Mucosa of stomach (tissue), 1 donor: ENCODE measurements around the gene ETV7.
"Not testable (repeated sequence)": the region's sequence is repeated elsewhere in the genome, so short reads cannot be mapped to it uniquely, and the experiment has no call there.

ENCODE experiments used
- H3K27me3 ChIP-seq: one replicate; pipeline ENCODE4 v1.7.0; 2013; ENCODE audit warnings: mild to moderate bottlenecking, low read length; ENCODE audit not compliant: control insufficient read depth, insufficient read depth
- H3K36me3 ChIP-seq: one replicate; pipeline ENCODE4 v1.7.0; 2013; ENCODE audit warnings: low read length; ENCODE audit not compliant: control insufficient read depth, insufficient read depth
- H3K4me1 ChIP-seq: one replicate; pipeline ENCODE4 v1.7.0; 2013; ENCODE audit warnings: mild to moderate bottlenecking, low read length; ENCODE audit not compliant: control insufficient read depth, insufficient read depth
- H3K4me3 ChIP-seq: one replicate; pipeline ENCODE4 v1.7.0; 2013; ENCODE audit warnings: low read length
- H3K9ac ChIP-seq: one replicate; pipeline ENCODE4 v1.7.0; 2013; ENCODE audit warnings: mild to moderate bottlenecking, low read length, moderate library complexity
- H3K9me3 ChIP-seq: one replicate; pipeline ENCODE4 v1.7.0; 2013; ENCODE audit warnings: mild to moderate bottlenecking, low read length, moderate library complexity; ENCODE audit not compliant: control insufficient read depth
- donor health status: Pancreatic carcinoma.

The ETV7 gene

DNA sequence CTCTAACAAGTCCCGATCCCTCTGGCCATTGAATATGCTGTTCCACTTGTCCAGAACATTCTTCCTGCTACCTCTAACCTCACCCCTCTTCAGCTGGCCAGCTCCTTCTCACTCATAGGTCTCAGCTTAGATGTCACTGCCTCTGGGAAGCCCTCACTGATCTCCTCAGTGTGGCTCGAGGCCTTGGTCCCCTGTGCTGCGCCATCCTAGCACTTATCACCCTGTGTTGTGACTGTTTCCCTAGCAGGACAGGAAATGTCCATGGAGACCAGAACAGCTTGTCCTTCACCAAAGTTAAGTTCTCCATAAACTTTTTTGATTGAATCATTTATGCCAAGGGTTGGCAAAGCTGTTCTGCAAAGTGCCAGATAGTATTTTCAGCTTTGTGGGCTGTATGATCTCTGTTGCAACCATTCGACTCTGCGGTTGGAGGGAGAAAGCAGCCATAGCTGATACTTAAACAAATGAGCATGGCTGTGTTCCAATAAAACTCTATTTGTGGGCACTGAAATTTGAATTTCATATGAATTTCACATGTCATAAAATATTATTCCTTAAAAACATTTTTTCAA lies 44.3 kb downstream of the ETV7 start:
- Histone ChIP-seq H3K27me3 (no peaks in the 10 kb centered on the region), H3K4me3 (no peak overlapping the region), H3K4me1 (peaks cover 28% of the 10 kb centered on the region), H3K9ac (no peak overlapping the region), H3K9me3 (no peaks in the 10 kb centered on the region), H3K36me3 (no peaks in the 10 kb centered on the region)

DNA sequence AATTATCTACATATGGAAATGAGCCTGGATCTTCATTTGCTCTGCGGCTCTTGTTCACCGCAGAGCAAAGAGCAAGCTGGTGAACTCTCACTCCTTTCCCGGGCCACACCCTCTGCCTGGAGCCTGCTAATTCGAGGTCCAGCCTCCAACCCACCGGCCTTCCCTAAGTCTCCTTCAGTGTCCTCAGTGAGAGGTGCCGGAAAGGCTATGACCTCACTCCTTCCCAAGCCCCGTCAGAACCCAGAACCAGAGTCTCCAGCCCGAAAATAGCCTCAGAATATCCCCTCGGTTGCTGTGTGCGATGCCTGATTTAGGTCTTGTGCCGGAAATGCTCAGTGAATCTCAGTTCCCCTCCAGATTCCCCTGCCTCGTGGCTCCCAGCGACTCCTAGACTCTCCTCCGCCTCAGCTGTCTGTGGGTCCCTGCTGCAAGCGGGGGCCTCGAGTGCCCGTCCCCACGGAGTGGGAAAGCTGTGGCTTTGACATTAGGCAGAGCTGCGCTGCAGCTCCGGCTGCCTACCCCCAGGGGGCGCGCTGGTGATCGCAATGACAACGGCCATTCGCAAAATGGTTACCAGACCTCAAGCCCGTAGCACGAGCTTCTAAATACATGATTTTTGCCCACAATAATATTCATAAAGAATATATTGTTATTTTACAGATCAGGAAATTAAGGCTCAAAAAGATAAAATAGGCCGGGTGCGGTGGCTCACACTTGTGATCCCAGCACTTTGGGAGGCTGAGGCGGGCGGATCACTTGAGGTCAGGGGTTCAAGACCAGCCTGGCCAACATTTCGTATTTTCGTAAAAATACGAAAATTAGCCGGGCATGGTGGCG lies 46.6 kb downstream of the ETV7 start:
- peak overlapping the region; percentile 86 for H3K9ac ChIP-seq
- peaks cover 31% of the 10 kb centered on the region for H3K4me1 ChIP-seq
- H3K36me3 ChIP-seq: no peaks in the 10 kb centered on the region
- no peaks in the 10 kb centered on the region for H3K27me3 ChIP-seq
- H3K4me3 ChIP-seq: peak overlapping the region; percentile 34
- no peaks in the 10 kb centered on the region for H3K9me3 ChIP-seq

DNA sequence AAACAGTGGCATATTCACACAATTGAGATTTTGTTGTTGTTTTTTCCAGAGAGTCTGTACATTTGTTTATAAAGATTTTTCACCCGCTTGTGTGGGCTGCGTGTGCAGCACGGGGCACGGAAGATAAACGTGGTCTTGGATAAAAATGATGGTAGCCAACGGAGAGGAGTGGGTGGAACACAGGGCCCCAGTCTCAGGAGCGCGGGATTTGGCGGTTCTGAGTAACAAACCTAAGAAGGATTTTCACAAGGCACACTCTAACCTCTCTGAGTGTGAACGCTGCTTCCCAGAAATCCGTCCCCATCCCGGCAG lies 47.2 kb downstream of the ETV7 start:
- H3K9ac ChIP-seq: peak overlapping the region; percentile 86
- H3K4me3 ChIP-seq: no peak overlapping the region
- H3K4me1 ChIP-seq: peaks cover 36% of the 10 kb centered on the region
- no peaks in the 10 kb centered on the region for H3K36me3 ChIP-seq
- no peaks in the 10 kb centered on the region for H3K9me3 ChIP-seq
- no peaks in the 10 kb centered on the region for H3K27me3 ChIP-seq

DNA sequence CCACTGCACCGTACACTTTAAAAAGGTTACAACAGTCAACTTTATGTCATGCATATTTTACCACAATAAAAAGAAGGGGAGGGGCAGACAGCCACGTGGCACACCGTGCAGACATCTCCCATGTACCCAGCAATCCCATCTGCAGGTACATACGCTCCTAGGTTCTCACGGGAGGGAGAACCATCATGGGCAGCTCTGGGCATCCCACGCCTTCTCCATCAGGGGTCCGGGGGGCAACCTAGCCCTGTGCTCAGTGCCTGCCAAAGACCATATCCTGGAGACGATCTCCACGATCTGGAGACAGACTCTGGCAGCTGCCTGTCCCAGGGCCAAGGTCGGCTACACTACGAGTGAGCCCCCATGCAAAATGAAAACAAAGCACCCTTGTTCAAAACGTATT lies 48.3 kb downstream of the ETV7 start:
- no peak overlapping the region for H3K9ac ChIP-seq
- no peaks in the 10 kb centered on the region for H3K27me3 ChIP-seq
- no peak overlapping the region for H3K4me3 ChIP-seq
- H3K36me3 ChIP-seq: no peaks in the 10 kb centered on the region
- H3K9me3 ChIP-seq: no peaks in the 10 kb centered on the region
- peaks cover 44% of the 10 kb centered on the region for H3K4me1 ChIP-seq

DNA sequence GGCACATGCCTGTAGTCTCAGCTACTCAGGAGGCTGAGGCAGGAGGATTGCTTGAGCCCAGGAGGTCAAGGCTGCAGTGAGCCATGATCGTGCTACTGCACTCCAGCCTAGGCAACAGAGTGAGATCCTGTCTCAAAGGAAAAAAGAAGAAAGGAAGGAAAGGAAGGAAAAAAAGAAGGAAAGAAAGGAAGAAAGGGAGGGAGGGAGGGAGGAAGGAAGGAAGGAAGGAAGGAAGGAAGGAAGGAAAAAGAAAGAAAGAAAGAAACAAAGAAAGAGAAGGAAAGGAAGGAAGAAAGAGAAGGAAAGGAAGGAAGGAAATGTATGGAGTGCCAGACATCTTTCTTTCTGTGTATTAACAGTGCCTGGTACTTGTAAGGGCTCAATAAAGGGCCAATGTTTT lies 49.2 kb downstream of the ETV7 start:
- not testable (repeated sequence) for H3K27me3 ChIP-seq, H3K36me3 ChIP-seq, H3K4me3 ChIP-seq, H3K9me3 ChIP-seq, H3K9ac ChIP-seq
- peaks cover 44% of the 10 kb centered on the region for H3K4me1 ChIP-seq

DNA sequence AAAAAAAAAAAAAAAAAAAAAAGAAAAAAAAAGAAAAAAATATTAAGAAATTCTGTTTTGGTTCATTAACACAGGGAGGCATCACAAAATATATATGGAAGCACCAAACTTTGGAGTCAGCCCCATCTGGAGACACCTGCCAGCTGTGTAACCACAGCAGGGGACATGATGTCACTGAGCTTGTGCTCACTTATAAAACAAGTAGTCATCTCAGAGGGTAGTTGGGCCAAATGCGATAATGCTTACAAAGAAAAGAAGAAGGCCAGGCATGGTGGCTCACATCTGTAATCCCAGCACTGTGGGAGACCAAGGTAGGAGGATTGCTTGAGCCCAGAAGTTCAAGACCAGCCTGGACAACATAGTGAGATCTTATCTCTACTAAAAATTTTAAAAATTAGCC lies 49.7 kb downstream of the ETV7 start:
- Histone ChIP-seq H3K4me1 (peaks cover 44% of the 10 kb centered on the region), H3K36me3 (no peaks in the 10 kb centered on the region), H3K27me3 (no peaks in the 10 kb centered on the region), H3K9me3 (no peaks in the 10 kb centered on the region), H3K4me3 (no peak overlapping the region), H3K9ac (no peak overlapping the region)

DNA sequence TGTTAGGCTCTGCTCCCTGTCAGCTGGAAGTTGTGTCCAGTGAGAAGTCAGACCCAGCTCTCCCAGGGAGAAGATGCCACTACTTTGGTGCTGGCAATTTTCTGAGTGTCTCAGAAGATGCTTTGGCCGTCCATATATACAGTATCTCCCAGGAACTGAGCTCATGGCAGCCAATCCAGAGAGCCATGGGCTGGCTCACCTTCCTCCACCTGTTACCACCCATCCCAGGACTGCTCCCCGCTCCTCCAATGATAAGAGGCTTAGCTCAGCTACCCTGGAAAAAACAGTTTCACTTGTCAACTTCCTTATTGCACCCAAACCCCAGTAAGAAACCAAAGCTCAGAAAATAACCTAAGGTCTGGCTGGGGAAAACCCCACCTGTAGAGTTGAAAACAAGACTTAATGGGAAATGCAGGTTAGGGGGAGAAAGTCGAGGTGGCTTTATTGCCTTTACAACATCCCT lies 50.7 kb downstream of the ETV7 start, which contains the start of gene BNIP5:
TSS of gene BNIP5 (minus strand) at position 110 of the 463 bp plus-strand sequence. CDS start 6,198 bp downstream, outside the sequence.
- Histone ChIP-seq H3K9me3 (no peaks in the 10 kb centered on the region), H3K27me3 (no peaks in the 10 kb centered on the region), H3K4me1 (peaks cover 44% of the 10 kb centered on the region), H3K4me3 (peak within 1 kb of the TSS; percentile 2), H3K36me3 (no peaks in the 10 kb centered on the region), H3K9ac (peak within 1 kb of the TSS; percentile 30)

DNA sequence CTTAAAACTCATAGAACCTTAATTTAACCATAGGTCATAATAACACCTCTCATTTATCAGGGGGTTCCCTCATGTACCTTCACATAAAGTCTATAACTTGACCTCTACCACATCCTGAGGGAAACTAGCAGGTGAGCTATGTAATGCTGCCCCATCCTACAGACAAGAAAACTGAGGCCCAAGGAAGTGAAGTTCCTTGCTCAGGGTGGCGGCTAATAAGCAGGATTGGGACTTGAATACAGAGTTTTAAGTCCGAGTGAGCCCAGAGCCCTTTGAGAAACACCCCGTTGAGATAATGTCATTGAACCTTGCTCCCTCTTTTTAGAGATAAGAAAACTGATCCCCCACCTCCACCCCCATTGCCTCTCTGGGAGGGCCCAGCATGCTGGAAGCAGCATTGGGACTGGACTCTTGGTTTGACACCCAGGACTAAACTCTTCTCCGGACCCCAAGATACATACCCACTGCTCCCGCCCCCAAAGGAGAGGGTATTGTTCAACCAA lies 51.2 kb downstream of the ETV7 start:
- no peaks in the 10 kb centered on the region for H3K36me3 ChIP-seq
- H3K9me3 ChIP-seq: no peaks in the 10 kb centered on the region
- no peak overlapping the region for H3K9ac ChIP-seq
- H3K4me3 ChIP-seq: no peak overlapping the region
- H3K4me1 ChIP-seq: peaks cover 44% of the 10 kb centered on the region
- H3K27me3 ChIP-seq: no peaks in the 10 kb centered on the region

DNA sequence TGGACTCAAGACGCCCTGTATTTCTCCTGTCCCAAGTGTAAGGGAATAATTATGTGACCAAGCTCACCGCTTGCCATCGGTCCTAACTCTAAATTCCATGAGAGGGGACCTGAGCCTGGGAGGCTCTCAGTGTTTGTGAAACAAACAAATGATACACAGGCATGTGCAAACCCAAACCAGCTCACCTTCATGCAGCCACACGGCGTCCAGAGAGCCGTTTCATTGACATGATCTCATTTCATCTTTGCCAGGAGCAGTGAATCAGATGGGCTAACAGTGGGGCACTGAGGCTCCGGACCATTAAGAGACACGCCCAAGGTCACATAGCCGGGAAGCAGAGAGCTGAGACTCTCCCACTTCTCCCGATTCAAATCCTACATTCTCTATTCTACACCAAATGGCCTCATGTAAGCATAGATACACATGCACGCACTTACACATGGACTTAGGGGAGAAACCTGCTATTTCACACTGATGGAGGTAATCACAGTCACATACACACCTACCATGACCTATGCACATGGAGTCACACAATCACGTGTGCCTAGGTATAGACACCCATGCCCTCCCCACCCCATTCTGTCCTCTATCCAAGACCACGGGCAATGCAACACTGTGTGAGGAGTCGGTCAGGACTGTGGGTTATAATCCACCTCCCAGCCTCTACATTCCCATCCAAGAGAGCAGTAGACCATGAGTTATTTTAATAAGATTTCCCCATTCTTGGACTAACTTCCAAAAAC lies 51.8 kb downstream of the ETV7 start:
- peaks cover 40% of the 10 kb centered on the region for H3K4me1 ChIP-seq
- H3K36me3 ChIP-seq: no peaks in the 10 kb centered on the region
- H3K4me3 ChIP-seq: peak overlapping the region; percentile 2
- no peaks in the 10 kb centered on the region for H3K27me3 ChIP-seq
- H3K9ac ChIP-seq: peak overlapping the region; percentile 30
- H3K9me3 ChIP-seq: no peaks in the 10 kb centered on the region

DNA sequence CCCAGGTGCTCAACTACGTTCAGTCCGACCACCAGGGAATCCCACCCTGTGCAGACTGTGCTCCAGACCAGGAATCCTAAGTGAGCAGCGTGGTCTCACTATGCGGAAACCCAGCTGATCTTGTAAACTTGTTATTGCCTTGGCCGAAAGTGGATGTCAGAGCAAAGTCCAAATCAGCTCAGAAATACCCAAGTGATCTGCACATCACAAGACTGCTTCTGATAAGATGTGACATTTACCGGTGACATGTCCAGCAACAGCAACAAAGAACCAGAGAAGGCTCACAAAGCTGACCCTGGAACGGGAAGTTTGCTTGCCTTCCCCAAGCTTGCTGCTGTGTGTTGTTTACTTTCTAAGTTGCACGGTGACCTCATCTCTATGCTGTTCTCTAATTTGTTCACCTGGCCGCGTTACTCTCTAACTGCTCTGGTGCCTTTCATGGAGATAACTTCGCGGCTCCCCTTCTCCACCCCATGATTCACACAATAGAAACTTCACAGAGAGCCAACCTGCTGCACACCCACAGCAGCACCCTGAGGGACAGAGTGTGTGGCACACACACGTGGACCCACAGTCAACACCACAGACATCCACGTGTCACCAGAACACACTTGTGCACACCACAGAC lies 52.5 kb downstream of the ETV7 start:
- H3K9me3 ChIP-seq: no peaks in the 10 kb centered on the region
- H3K27me3 ChIP-seq: no peaks in the 10 kb centered on the region
- peak overlapping the region; percentile 2 for H3K4me3 ChIP-seq
- H3K9ac ChIP-seq: peak overlapping the region; percentile 56
- peaks cover 33% of the 10 kb centered on the region for H3K4me1 ChIP-seq
- no peaks in the 10 kb centered on the region for H3K36me3 ChIP-seq

DNA sequence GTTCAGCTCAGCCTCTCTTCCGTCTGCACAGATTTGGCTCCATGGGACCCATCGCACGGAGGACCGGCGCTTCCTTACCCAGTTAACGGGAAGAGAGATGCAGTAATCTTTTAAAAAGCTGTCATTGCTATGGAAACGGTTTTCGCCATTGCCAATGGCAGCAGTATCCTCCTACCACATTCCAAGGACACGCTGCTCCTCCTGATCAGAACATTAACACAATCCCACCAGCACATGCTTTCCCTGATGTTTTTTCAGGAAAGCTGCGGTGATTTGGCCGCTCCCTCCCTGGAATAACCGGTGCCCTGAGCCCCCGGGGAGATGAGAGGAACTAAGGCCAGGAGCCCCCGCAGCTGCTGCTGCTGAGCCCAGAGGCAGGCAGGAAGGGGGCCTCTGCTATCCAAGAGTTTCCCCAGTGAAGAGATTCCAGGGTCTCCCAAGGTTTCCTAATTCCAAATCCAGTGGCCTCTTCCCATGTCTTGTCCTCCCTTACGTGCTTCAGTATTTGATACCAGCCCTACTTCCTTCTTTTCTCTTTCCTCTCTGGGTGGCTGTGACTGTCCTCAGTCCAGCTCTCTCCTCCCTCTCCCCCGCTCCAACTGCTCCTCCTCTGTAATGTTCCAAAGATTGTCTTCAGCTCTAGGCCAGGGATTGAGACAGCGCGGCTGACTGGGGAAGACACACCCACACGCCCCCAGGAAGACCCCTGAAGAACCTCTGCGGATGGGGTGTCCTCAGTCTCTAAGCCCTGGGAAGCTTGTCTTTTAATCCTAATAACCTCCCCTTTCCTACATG lies 53.3 kb downstream of the ETV7 start:
- peak overlapping the region; percentile 2 for H3K4me3 ChIP-seq
- peak overlapping the region; percentile 56 for H3K9ac ChIP-seq
- H3K27me3 ChIP-seq: no peaks in the 10 kb centered on the region
- H3K36me3 ChIP-seq: no peaks in the 10 kb centered on the region
- H3K4me1 ChIP-seq: peaks cover 26% of the 10 kb centered on the region
- no peaks in the 10 kb centered on the region for H3K9me3 ChIP-seq
